ENCODE data around the gene MATCAP1. TPM values are rescaled to one million over a fixed set of nuclear protein-coding genes. Genes with fewer than 3 reads are reported as not detected.

Gene MATCAP1
- total and polyA plus RNA-seq, 5 experiments from 2014 or later, result 0.28 to 7.5 (median 0.98) TPM

- Mint-ChIP-seq H3K9me3 (no peaks in the 10 kb centered on the region), H3K27ac (peak overlapping the region in 5 of 10 donors; percentile 23 to 74 (median 64)), H3K4me3 (peak overlapping the region in 1 of 10 donors; percentile 29), H3K27me3 (no peaks in the 10 kb centered on the region), H3K36me3 (peaks cover 0 to 5% (median 0%) of the 10 kb centered on the region in 3 donors), H3K4me1 (peaks cover 0 to 3% (median under 1%) of the 10 kb centered on the region in 4 donors)
- POLR2A ChIA-PET, result interaction anchor here (0.5 to 2.6 kb wide), 3 partner anchors 9 to 101 kb away, joined by 3 to 10 read pairs (median 3); no protein-coding TSS in a partner anchor
- DNase-seq (no peak), ATAC-seq (no peak)
Measured at GRCh38 chr16:67206129-67206837, 22.5 kb upstream of the MATCAP1 start.

GRCh38 chr16:67204076-67204475 is 20.3 kb upstream of the MATCAP1 start:
- H3K27ac Mint-ChIP-seq, result peak overlapping the region in 2 of 10 donors; percentile 4 to 31
- ATAC-seq (no peak), DNase-seq (no peak)
- no peak overlapping the region for H3K4me3 Mint-ChIP-seq
- peaks cover 0 to 16% (median 0%) of the 10 kb centered on the region in 3 donors for H3K36me3 Mint-ChIP-seq
- no peaks in the 10 kb centered on the region for H3K9me3 Mint-ChIP-seq
- POLR2A ChIA-PET, result interaction anchor here (0.7 kb wide), 1 partner anchor 12 kb away, joined by 3 read pairs; no protein-coding TSS in a partner anchor
- no peaks in the 10 kb centered on the region for H3K27me3 Mint-ChIP-seq
- peaks cover 0 to 2% (median under 1%) of the 10 kb centered on the region in 4 donors for H3K4me1 Mint-ChIP-seq

- no peak overlapping the region for H3K27ac Mint-ChIP-seq
- DNase-seq (peak in 1 of 10 donors; percentile 52), ATAC-seq (no peak)
- POLR2A ChIA-PET, result interaction anchor here (0.9 kb wide), 1 partner anchor 24 kb away, joined by 3 read pairs; the partner anchor contains the start of gene TMEM208
- peaks cover 0 to 6% (median under 1%) of the 10 kb centered on the region in 4 donors for H3K4me1 Mint-ChIP-seq
- H3K9me3 Mint-ChIP-seq, result no peaks in the 10 kb centered on the region
- peaks cover 0 to 22% (median 0%) of the 10 kb centered on the region in 3 donors for H3K36me3 Mint-ChIP-seq
- H3K27me3 Mint-ChIP-seq, result no peaks in the 10 kb centered on the region
- H3K4me3 Mint-ChIP-seq, result no peak overlapping the region
Measured at GRCh38 chr16:67202956-67203493, 19.3 kb upstream of the MATCAP1 start.

- H3K36me3 Mint-ChIP-seq, result peaks cover 0 to 28% (median 0%) of the 10 kb centered on the region in 3 donors
- H3K4me1 Mint-ChIP-seq, result peaks cover 0 to 8% (median under 1%) of the 10 kb centered on the region in 4 donors
- no peak overlapping the region for H3K27ac Mint-ChIP-seq
- no peaks in the 10 kb centered on the region for H3K9me3 Mint-ChIP-seq
- POLR2A ChIA-PET, result interaction anchor here (0.9 kb wide), 1 partner anchor 24 kb away, joined by 3 read pairs; the partner anchor contains the start of gene TMEM208
- ATAC-seq (no peak), DNase-seq (no peak)
- H3K4me3 Mint-ChIP-seq, result no peak overlapping the region
- H3K27me3 Mint-ChIP-seq, result no peaks in the 10 kb centered on the region
Measured at GRCh38 chr16:67202426-67202825, 18.7 kb upstream of the MATCAP1 start.

GRCh38 chr16:67201411-67202345 is 17.9 kb upstream of the MATCAP1 start:
- H3K9me3 Mint-ChIP-seq, result no peaks in the 10 kb centered on the region
- peaks cover 0 to 35% (median 3%) of the 10 kb centered on the region in 3 donors for H3K36me3 Mint-ChIP-seq
- no peaks in the 10 kb centered on the region for H3K27me3 Mint-ChIP-seq
- H3K27ac Mint-ChIP-seq, result no peak overlapping the region
- POLR2A ChIA-PET, result interaction anchor here (0.7 to 1.1 kb wide), 3 partner anchors 10 to 1649 kb away, joined by 3 to 4 read pairs (median 3); partner anchors contain the start of gene TMEM208
- no peak overlapping the region for H3K4me3 Mint-ChIP-seq
- ATAC-seq, result no peak
- DNase-seq, result no peak
- peaks cover 2 to 13% (median 4%) of the 10 kb centered on the region in 4 donors for H3K4me1 Mint-ChIP-seq

GRCh38 chr16:67200491-67200890 is 16.7 kb upstream of the MATCAP1 start:
- H3K27ac Mint-ChIP-seq, result peak overlapping the region in 1 of 10 donors; percentile 52
- no peak for ATAC-seq
- H3K4me3 Mint-ChIP-seq, result no peak overlapping the region
- H3K27me3 Mint-ChIP-seq, result no peaks in the 10 kb centered on the region
- peaks cover 9 to 25% (median 12%) of the 10 kb centered on the region in 4 donors for H3K4me1 Mint-ChIP-seq
- no peaks in the 10 kb centered on the region for H3K9me3 Mint-ChIP-seq
- no peak for DNase-seq
- POLR2A ChIA-PET, result no interaction called here
- peaks cover 0 to 45% (median 8%) of the 10 kb centered on the region in 3 donors for H3K36me3 Mint-ChIP-seq

- no peaks in the 10 kb centered on the region for H3K9me3 Mint-ChIP-seq
- peaks cover 9 to 28% (median 15%) of the 10 kb centered on the region in 4 donors for H3K4me1 Mint-ChIP-seq
- DNase-seq (peak in 1 of 10 donors; percentile 57), ATAC-seq (no peak)
- no peaks in the 10 kb centered on the region for H3K27me3 Mint-ChIP-seq
- no peak overlapping the region for H3K4me3 Mint-ChIP-seq
- POLR2A ChIA-PET, result no interaction called here
- peaks cover 0 to 52% (median 8%) of the 10 kb centered on the region in 3 donors for H3K36me3 Mint-ChIP-seq
- no peak overlapping the region for H3K27ac Mint-ChIP-seq
Measured at GRCh38 chr16:67199808-67200198, 16.0 kb upstream of the MATCAP1 start.

- POLR2A ChIA-PET, result no interaction called here
- no peak within 1 kb of the TSS for H3K4me3 Mint-ChIP-seq
Measured at GRCh38 chr16:67199011-67199807, 15.4 kb upstream of the MATCAP1 start, which contains the start of gene ELMO3. TSS of gene ELMO3 (plus strand) at chr16:67199131. CDS start at chr16:67199327, 196 bp downstream.

GRCh38 chr16:67198238-67198734 is 14.5 kb upstream of the MATCAP1 start:
- Mint-ChIP-seq H3K4me1 (peaks cover 14 to 43% (median 28%) of the 10 kb centered on the region in 4 donors), H3K27ac (peak overlapping the region in 5 of 10 donors; percentile 29 to 66 (median 48)), H3K4me3 (no peak overlapping the region), H3K36me3 (peaks cover 0 to 58% (median 8%) of the 10 kb centered on the region in 3 donors), H3K27me3 (no peaks in the 10 kb centered on the region), H3K9me3 (no peaks in the 10 kb centered on the region)
- POLR2A ChIA-PET, result interaction anchor here (1.3 to 1.6 kb wide), 3 partner anchors 8 to 28 kb away, joined by 3 to 6 read pairs (median 5); partner anchors contain the start of gene TMEM208
- DNase-seq (peak in 1 of 10 donors; percentile 19), ATAC-seq (peak; percentile 45 to 52)

More at GRCh38 chr16:67199011-67199807, 15.4 kb upstream of the MATCAP1 start, which contains the start of gene ELMO3:
- H3K27me3 Mint-ChIP-seq, result no peaks in the 10 kb centered on the region
- peaks cover 9 to 34% (median 19%) of the 10 kb centered on the region in 4 donors for H3K4me1 Mint-ChIP-seq
- H3K27ac Mint-ChIP-seq, result peak within 1 kb of the TSS in 6 of 10 donors; percentile 15 to 66 (median 46)
- ATAC-seq (no peak), DNase-seq (peak in 1 of 10 donors; percentile 63)
- H3K9me3 Mint-ChIP-seq, result no peaks in the 10 kb centered on the region
- H3K36me3 Mint-ChIP-seq, result peaks cover 0 to 53% (median 8%) of the 10 kb centered on the region in 3 donors

- Mint-ChIP-seq H3K4me1 (peaks cover 16 to 49% (median 34%) of the 10 kb centered on the region in 4 donors), H3K9me3 (no peaks in the 10 kb centered on the region), H3K27me3 (no peaks in the 10 kb centered on the region), H3K36me3 (peaks cover 0 to 58% (median 8%) of the 10 kb centered on the region in 3 donors), H3K27ac (peak overlapping the region in 4 of 10 donors; percentile 13 to 46 (median 29)), H3K4me3 (no peak overlapping the region)
- POLR2A ChIA-PET, result interaction anchor here (1.3 to 1.6 kb wide), 3 partner anchors 8 to 29 kb away, joined by 3 to 6 read pairs (median 5); partner anchors contain the start of gene TMEM208
- DNase-seq (no peak), ATAC-seq (no peak)
Measured at GRCh38 chr16:67197704-67198103, 13.9 kb upstream of the MATCAP1 start.

GRCh38 chr16:67196881-67197280 is 13.1 kb upstream of the MATCAP1 start:
- POLR2A ChIA-PET, result interaction anchor here (0.8 to 1.6 kb wide), 3 partner anchors 9 to 51 kb away, joined by 3 to 5 read pairs (median 3); partner anchors contain the start of genes FHOD1 and TMEM208
- H3K4me3 Mint-ChIP-seq, result peak overlapping the region in 3 of 10 donors; percentile 25 to 56 (median 39)
- peaks cover 18 to 56% (median 39%) of the 10 kb centered on the region in 4 donors for H3K4me1 Mint-ChIP-seq

More at GRCh38 chr16:67196881-67197280, 13.1 kb upstream of the MATCAP1 start:
- Mint-ChIP-seq H3K36me3 (peaks cover 0 to 58% (median 8%) of the 10 kb centered on the region in 3 donors), H3K9me3 (no peaks in the 10 kb centered on the region), H3K27ac (peak overlapping the region in 5 of 10 donors; percentile 6 to 90 (median 44)), H3K27me3 (no peaks in the 10 kb centered on the region)
- ATAC-seq, result no peak
- DNase-seq, result no peak

All from naive thymus-derived CD8-positive, alpha-beta T cell (primary cell).